Hematopoietic multipotent progenitor cell treated with erythropoietin and hydrocortisone succinate and interleukin-3 and kit ligand, for 4 days (in vitro differentiated cells): ENCODE measurements around the gene CFHR4.
"Not testable (repeated sequence)": the region's sequence is repeated elsewhere in the genome, so short reads cannot be mapped to it uniquely, and the experiment has no call there.

ENCODE experiments used
- DNase-seq: peaks from one replicate; pipeline ENCODE4 v3.0.0-alpha.2; 2015

Gene CFHR4

DNA sequence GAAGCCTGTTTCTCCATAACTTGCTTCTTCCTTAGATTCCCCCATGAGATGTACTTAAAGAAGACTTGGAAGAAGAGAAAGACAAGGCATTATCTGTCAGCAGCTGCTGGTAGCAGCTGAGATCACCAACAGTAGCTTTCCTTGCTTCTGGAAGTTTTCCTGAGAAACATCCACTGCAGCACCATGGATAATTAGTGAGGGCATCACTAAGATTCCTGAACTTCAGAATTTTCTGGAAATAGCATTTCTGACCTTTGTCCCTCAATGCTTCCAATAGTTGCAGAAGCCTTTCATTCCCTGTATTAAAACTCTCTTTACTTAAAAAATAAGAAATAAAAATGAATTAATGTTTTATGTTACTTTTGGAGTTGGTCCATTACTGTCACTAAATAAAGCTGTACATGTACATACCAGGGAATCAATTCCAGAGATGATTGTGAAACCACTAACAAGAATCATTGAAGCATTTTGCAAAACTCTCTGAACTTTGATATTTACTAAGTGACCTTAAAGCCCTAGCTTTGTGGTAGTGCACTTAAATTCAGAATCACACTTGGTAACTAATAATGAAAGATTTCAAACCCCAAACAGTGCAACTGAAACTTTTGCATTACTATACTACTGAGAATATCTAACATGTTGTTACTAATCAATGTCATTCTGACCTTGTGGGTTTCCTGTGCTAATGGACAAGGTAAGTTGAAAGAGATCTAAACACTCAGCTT lies at the start of gene CFHR4:
Gene CFHR4 (plus strand): TSS at position 538 of the 725 bp plus-strand sequence. CDS start 99 bp downstream, at position 637.
- DNase-seq: no peak

DNA sequence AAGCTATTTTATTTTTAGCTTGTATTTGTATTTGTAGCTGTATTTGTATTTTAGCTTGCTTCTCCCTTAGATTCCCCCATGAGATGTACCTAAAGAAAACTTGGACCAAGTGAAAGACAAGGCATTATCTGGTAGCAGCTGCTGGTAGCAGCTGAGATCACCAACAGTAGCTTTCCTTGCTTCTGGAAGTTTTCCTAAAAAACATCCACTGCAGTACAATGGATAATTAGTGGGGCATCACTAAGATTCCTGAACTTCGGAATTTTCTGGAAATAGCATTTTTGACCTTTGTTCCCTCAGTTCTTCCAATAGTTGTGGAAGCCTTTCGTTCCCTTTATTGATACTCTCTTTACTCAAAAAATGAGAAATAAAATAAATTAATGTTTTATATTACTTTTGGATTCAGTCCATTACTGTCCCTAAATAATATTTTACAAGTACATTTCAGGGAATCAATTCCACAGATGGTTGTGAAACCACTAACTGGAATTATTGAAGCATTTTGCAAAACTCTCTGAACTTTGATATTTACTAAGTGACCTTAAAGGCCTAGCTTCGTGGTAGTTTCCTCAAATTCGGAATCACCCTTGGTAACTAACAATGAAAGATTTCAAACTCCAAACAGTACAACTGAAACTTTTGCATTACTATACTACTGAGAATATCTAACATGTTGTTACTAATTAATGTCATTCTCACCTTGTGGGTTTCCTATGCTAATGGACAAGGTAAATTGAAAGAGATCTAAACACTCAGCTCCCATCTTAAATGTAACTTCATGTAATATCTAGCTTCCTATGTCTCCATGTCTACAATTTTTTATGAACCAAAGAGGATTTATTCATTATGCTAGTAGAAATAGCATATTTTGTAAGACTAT lies 38.0 kb upstream of the CFHR4 start:
- DNase-seq: not testable (repeated sequence)

DNA sequence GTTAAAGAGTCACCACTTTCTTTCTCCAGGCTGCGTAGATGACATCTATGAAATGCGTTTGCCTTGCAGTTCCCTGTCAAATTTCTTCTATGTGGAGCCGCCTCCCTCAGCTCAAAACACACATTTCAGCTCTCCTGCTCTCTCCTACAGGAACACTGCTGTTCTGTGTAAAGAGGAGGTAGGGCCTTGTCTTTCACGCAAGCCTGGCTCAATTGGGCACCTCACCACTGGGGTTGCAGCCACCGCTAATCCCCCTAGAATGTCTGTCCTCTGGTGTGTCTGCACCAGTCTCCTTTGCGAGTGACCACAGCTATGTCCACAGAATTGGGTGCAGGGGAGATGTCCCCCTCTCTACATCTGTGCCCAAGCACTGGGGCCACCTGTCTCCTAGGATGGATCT lies 31.8 kb upstream of the CFHR4 start:
- DNase-seq: no peak

DNA sequence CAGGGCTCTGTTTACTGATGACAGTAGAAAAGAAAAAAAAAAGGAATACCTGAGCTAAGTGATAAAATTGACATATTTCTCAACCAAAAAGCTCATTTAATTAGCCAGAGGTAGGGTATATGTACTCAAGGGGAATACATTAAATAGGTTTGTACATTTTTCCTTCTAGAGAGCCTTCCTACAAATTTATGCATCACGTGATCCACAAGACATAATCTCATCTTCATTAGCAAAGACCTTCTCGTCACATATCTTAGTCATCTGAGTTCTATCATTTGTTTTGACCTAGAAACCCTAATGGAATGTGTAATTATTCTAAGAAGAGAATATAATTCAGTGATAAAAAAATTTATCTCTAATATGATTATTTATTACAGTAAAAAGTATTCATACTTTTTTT lies 30.7 kb upstream of the CFHR4 start:
- DNase-seq: no peak

DNA sequence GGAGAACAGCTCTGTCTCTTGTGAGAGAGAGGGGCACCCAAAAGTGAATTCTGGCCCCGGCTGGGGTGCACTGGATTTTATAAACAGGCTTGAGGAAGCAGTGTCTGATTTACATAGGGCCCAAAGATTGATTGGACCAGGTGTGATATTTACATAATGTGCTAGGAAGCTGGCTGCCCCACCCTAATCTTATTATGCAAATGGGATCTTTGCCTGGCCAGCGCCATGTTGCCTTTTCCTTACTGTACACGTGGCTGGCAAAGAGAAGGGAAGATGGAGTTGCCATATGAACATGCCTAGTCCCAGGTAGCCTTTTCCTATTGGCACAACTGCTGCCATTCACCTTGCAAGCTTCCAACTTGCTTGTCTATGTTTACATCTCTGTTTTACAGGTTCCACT lies 29.0 kb upstream of the CFHR4 start:
- no peak for DNase-seq

DNA sequence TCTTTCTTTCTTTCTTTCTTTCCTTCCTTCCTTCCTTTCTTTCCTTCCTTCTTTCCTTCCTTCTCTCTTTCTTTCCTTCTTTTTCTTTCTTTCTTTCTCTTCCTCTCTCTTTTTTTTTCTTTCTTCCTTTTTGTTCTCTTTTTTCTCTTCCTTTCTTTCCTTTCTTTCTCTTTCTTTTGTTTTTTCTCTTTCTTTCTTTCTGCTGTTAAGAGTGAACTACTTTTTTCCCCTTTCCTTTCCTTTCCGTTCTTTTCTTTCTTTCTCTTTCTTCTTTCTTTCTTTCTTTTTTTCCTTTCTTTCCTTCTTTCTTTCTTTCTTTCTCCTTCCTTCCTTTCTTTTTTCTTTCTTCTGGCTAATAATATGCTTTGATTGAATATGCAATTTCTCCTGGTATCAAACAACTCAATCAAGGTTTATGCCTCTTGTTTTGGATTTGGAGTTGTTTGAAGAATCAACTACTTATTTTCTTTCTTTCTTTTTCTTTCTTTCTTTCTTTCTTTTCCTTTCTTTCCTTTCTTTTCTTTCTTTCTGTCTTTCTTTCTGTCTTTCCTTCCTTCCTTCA lies 27.4 kb upstream of the CFHR4 start:
- DNase-seq: no peak

DNA sequence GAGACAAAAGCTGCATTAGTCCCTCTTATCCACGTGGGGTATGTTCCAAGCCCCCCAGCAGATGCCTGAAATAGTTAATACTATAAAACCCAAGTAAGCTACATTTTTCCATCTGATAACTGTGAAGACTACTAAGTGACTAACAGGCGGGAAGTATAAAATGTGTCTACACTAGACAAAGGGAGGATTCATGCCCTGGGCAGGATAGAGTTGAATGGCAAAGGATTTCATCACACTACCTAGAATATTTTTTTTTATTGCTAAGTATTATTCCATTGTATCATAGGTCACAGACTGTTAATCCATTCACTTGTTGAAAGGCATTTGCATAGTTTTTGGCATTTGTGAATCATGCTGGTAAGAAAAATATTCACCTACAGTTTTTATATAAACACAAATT lies 26.4 kb upstream of the CFHR4 start:
- no peak for DNase-seq

DNA sequence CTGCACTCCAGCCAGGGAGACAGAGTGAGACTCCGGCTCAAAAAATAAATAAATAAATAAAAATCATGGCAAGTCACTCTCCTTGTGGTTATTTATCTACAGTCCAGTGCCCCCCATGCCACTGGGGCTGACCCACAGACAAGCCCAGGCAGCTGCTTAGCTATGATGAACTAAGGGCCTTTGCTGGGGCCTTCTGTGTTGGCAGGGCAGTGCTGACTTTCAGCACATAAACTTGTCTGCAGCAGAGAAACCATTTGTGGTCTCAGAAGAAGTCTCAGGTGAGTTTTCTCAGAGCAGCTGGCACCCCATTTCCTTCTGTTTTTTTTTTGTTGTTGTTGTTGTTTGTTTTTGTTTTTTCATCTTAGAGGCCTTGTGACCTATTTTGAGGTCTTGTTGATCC lies 20.9 kb upstream of the CFHR4 start:
- no peak for DNase-seq

DNA sequence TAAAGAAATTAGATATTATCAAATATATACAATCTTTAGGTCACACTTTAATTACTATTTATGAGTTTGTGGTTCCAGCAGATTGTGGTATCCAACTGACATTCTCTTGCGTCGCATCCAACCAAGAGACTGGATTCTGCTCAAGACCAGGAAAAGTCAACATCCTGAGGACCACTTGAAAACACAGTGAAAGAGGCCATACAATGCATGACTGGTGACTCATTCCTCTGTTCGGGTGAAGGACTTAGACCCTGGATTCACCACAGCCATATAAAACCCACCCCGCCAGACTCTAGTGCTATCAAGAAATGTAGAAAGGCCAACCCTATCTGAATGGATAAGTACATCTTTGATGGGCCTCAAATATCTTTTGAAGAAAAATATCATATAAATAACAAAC lies 14.5 kb upstream of the CFHR4 start:
- DNase-seq: no peak

DNA sequence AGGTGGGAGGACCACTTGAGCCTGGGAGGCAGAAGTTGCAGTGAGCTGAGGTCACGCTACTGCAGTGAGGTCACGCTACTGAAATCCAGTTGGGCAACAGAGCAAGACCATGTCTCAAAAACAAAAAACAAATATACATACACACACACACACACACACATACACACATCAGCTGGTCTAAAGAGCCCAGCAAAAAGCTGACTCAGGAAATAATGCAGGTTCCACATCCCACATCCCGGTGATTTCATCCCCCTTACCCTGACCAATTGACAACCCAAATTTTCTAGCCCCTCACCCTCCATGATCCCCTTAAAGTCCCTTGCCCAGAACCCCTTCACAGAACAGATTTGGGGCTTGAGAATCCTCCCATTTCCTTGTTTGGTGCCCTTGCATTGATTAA lies 11.9 kb upstream of the CFHR4 start:
- DNase-seq: no peak

DNA sequence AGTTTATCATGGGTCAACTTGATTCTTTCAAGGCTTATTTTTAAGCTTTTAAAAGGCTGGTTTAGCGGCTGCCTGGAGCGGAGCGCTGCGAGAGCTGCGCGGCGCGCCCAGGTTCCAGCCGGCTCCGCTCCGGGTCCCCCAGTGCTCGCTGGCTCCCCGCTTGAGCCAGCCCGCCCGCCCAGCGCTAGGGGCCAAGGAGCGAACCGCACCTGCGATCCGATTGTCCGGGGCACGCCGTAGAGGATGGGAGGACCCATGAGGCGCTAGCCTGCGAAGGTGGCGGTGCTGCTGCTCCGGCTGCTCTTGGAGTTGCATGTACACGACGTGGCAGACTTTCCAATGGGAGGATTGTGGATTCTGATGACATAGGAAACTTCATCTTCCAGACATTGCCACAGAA lies 9.9 kb upstream of the CFHR4 start:
- DNase-seq: no peak

DNA sequence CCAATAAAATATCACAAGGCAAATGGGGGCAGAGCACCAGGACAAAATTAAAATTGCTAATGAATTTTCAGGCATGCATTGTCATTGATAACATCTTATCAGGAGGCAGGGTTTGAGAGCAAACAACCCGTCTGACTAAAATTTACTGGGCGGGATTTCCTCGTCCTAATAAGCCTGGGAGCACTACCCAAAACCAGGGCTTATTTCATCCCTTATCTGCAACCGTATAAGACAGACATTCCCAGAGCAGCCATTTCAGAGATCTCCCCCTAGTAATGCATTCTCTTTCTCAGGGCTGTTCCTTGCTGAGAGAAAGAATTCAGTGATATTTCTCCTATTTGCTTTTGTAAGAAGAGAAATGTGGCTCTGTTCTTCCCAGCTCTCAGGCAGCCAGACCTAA lies 1.3 kb upstream of the CFHR4 start:
- not testable (repeated sequence) for DNase-seq

DNA sequence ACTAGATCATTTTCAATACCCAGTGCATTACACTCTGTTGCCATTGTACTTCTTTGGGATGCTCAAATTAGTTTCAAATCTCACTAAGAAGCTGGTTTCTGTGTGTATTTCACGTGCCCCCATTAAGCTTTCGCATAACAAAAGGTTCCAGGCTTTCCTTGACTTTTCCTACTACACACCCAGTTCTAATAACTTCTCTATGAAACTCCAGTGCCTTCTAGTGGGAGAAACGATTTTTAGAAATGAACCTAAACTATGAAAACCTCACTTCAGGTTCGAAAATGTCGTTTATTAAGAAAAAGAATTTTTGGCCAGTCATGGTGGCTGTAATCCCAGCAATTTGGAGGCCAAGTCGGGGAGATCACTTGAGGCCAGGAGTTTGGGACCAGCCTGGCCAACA lies 2.8 kb downstream of the CFHR4 start:
- DNase-seq: no peak

DNA sequence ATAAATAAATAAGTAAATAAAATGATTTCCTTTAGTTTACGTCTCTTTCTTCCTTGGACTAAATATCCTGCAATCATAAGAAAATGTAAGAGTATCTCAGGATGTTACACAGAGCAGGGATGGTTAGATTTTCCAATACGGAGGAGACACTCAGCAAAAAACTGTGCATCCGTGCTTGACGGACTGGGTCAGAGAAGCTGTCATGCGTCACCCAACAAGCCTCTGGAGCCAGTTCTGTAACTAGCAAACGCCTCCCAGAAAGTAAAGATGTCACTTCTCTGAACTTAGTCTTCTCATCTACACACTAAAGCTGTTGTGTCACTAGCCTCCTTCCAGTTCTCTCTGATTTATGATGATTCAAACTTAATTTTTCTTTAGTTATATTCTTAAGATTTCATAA lies 3.4 kb downstream of the CFHR4 start:
- no peak for DNase-seq

DNA sequence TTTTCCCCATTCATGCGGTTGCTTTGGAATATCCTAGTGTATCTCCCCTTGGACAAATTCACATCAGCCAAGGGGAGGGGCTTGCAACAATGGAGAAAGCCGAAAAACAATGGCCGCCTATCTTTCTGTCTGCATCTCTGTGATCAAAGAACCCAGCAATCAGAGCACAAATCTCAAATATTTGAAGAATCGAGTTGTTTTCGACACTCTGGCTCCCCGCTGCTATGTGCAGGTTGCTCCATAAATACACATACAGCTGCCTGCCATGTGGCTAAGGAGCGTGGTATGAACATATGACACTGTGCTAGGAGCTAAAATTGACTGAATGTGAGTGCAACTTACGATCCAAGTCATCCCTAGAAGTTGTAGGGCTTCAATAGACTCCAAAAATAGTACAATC lies 8.5 kb downstream of the CFHR4 start:
- no peak for DNase-seq

DNA sequence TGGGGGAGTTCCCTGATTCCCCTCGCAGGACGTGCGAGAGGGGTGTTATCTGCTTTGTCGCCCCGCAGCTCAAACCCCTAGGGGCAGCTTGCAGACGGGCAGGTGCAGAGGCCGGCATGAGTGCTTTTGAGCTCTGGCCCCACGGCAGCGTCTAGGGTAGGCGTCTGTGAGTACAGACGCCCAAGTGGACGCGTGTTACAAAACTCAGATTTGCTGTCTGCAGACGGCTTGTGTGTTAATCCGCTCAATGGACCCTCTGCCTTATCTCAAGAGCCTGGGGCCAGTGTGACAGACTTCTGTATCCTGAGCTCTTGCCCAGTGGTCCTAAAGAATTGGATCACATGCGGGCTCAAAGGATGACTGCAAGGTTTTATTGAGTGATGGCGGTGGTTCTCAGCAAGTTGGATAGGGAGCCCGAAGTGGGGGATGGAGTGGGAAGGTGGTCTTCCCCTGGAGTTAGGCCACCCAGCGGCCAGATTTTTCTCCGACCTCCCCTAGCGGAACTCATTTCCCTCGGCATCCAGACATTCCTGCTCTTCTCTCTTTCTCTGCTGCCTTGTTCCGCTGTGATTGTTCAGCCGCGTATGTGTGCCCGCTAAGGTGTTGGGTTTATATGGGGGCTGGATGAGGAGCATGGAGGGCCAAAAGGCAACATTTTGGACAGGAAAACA lies 9.4 kb downstream of the CFHR4 start:
- DNase-seq: no peak

DNA sequence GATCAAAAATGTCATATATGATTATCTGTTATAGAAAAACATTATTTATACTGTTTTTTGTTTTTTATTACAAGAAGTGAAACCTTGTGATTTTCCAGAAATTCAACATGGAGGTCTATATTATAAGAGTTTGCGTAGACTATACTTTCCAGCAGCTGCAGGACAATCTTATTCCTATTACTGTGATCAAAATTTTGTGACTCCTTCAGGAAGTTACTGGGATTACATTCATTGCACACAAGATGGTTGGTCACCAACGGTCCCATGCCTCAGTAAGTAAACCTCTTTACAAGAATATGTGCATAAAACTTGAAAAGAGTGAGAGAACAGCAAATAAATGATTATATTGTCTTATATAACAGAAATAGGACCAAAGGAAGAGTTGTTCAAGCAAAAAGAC lies 14.5 kb downstream of the CFHR4 start:
- DNase-seq: no peak

DNA sequence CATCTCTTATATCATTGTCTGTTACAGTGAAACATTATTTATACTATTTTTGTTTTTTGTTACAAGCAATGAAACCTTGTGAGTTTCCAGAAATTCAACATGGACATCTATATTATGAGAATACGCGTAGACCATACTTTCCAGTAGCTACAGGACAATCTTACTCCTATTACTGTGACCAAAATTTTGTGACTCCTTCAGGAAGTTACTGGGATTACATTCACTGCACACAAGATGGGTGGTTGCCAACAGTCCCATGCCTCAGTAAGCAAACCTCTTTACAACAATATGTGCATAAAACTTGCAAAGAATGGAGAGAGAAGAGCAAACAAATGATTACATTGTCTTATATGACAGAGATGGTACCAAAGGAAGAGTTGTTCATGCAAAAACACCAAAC lies 22.4 kb downstream of the CFHR4 start:
- peak; percentile 1 for DNase-seq

DNA sequence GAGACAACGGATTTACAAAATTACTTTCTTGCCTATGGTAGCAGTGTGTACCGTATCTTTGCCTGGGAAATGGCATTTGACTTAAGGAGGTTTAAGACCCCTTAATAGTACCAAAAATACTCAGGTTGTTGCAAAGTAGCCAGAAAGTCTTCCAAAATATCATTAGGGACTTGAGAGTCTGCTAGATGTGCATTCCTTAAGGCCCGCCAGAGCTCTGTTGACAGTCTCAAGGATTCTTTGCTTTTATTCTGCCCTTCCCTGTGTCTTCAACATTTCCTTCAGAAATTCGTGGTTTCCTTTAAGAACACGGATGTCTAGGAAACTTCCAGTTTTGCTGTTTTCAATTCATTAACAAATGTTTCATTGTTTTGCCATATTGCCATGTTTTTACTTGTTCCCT lies 24.4 kb downstream of the CFHR4 start:
- not testable (repeated sequence) for DNase-seq

DNA sequence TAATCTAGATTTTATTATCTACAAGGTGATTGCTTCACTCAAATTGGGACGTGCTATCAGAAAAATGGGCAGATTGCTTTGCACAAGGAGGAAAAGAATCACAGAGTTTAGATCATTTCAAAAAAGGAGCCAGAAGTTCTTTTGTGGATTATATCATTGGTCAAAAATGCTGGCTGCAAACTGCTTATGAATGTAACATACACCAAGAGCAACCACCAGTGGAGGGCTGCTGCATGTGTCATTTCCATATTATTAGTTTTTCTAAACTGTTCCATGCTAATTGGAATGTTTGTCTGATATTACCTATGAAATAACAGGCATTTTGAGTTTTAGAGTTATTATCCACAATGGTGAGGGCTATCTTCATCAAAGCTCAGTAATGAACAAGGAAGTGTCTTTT lies 39.0 kb downstream of the CFHR4 start:
- DNase-seq: not testable (repeated sequence)

DNA sequence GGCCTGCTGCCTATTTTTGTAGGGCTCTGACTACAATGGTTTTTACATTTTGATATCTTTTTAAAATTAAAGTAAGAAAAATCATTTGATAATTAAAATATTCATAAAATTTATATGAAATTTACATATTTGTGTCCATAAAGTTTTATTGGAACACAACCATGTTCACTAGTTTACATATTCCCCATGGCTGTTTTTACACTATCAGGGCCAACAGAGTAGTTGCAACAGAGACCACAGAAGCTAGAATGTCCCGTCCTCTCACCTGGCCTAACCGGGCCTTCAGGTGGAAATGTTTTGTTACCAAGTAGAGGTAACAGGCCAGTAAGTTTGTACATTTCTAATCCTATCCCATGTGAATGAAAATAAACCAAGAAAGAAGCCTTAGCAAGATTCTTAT lies 45.0 kb downstream of the CFHR4 start:
- DNase-seq: not testable (repeated sequence)

DNA sequence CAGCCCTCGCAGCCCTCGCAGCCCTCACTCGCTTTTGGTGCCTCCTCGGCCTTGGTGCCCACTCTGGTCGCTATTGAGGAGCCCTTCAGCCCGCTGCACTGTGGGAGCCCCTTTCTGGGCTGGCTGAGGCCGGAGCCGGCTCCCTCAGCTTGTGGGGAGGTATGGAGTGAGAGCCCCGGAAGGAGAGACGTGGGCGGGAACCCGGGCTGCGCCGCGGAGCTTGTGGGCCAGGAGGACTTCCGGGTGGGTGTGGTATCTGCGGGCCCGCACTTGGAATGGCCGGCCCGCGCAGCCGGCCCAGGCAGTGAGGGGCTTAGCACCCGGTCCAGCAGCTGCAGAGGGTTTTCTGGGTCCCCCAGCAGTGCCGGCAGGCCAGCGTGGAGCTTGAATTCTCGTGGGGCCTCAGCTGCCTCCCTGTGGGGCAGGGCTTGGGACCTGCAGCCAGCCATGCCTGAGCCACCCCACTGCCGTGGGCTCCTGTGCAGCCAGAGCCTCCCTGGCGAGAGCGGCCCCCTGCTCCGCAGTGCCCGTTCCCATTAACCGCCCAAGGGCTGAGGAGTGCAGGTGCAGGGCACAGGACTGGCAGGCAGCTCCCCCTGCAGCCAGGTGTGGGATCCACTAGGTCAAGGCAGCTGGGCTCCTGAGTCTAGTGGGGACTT lies 45.8 kb downstream of the CFHR4 start:
- DNase-seq: no peak

DNA sequence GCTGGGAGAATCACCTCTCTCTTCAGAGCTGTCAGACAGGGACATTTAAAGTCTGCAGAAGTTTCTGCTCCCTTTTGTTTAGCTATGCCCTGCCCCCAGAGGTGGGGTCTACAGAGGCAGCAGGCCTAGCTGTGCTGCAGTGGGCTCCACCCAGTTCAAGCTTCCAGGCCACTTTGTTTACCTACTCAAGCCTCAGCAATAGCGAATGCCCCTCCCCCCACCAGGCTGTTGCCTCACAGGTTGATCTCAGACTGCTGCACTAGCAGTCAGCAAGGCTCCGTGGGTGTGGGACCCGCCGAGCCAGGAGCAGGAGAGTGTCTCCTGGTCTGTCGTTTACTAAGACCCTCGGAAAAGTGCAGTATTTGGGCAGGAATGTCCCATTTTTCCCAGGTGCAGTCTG lies 53.6 kb downstream of the CFHR4 start:
- not testable (repeated sequence) for DNase-seq
